GM12864 (cell line): ENCODE measurements around the gene MTMR12.

Source experiments
- DNase-seq: peaks from one replicate; pipeline ENCODE4 v3.0.0-alpha.2; 2011; ENCODE audit warnings: low read depth
- H3K4me3 ChIP-seq: 2 replicates; pipeline ENCODE4 v1.5.1; 2011; ENCODE audit warnings: mild to moderate bottlenecking, low read depth, low read length, control low read depth
- TF ChIP-seq, protein P1 (sequence below): IDR thresholded peaks from 2 replicates; pipeline ENCODE4 v1.5.1; 2011; ENCODE audit warnings: low read depth, mild to moderate bottlenecking, moderate library complexity, low read length, control low read depth, inconsistent platforms; ENCODE audit errors: missing control alignments

Gene MTMR12

DNA sequence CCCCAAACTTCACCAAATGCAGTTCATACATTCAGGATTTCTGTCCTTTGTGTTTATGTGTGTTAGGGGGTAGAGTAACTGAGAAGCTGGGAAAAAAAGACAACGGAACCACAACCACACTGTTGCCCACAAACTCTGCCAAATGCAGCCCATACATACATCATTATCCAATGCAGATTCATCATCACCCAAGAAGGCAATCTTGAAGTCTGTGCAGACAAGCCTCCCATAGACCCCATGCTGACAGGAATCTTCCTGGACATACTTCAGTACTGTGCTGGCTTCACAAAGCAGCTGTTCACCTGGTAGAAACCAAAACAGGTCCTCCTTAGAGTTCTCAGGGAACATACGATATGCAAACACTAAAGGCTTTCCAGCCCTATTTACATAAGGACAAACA lies 38.9 kb downstream of the MTMR12 start:
- TF ChIP-seq, protein P1, sequence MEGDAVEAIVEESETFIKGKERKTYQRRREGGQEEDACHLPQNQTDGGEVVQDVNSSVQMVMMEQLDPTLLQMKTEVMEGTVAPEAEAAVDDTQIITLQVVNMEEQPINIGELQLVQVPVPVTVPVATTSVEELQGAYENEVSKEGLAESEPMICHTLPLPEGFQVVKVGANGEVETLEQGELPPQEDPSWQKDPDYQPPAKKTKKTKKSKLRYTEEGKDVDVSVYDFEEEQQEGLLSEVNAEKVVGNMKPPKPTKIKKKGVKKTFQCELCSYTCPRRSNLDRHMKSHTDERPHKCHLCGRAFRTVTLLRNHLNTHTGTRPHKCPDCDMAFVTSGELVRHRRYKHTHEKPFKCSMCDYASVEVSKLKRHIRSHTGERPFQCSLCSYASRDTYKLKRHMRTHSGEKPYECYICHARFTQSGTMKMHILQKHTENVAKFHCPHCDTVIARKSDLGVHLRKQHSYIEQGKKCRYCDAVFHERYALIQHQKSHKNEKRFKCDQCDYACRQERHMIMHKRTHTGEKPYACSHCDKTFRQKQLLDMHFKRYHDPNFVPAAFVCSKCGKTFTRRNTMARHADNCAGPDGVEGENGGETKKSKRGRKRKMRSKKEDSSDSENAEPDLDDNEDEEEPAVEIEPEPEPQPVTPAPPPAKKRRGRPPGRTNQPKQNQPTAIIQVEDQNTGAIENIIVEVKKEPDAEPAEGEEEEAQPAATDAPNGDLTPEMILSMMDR: no peak
- no peak overlapping the region for H3K4me3 ChIP-seq
- no peak for DNase-seq

GRCh38 chr5:32272746-32273145 lies 40.0 kb downstream of the MTMR12 start:
- no peak overlapping the region for H3K4me3 ChIP-seq
- no peak for DNase-seq
- TF ChIP-seq, protein P1: no peak

DNA sequence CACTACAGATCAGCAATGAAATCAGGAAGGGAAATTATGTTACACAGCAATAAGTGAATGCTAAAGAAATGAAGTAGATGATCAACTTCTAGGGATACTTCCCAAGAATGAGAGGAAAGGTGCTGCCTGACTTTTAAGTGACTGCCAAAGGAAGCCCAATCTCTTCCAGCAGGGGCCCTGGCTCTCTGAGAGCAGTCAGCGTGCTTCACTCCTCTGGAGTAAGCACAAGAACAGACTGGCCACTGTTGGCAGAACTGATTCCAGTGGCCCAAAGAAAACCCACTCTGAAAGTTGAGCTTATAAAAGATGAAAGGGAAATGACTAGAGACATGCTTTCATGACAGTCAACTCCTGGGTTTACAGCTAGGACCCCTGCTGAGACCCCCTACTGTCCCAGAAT lies 41.8 kb downstream of the MTMR12 start:
- TF ChIP-seq, protein P1: no peak
- H3K4me3 ChIP-seq: no peak overlapping the region
- no peak for DNase-seq

GRCh38 chr5:32270178-32270577 lies 42.6 kb downstream of the MTMR12 start:
- H3K4me3 ChIP-seq: no peak overlapping the region
- no peak for DNase-seq
- TF ChIP-seq, protein P1: no peak

- no peak overlapping the region for H3K4me3 ChIP-seq
- no peak for DNase-seq
Measured at GRCh38 chr5:32265902-32266301, 46.8 kb downstream of the MTMR12 start.

GRCh38 chr5:32264957-32265572 lies 47.7 kb downstream of the MTMR12 start:
- TF ChIP-seq, protein P1: no peak
- no peak overlapping the region for H3K4me3 ChIP-seq
- no peak for DNase-seq

More at GRCh38 chr5:32265902-32266301, 46.8 kb downstream of the MTMR12 start:
- TF ChIP-seq, protein P1: no peak

GRCh38 chr5:32263684-32264083 lies 49.1 kb downstream of the MTMR12 start:
- no peak for DNase-seq
- TF ChIP-seq, protein P1: no peak
- no peak overlapping the region for H3K4me3 ChIP-seq
